ENCODE results near the gene PDE4B. TPM values are rescaled to one million over a fixed set of nuclear protein-coding genes. Genes with fewer than 3 reads are reported as not detected.

Gene PDE4B
- polyA plus RNA-seq, 1 experiment, result 17.6 TPM

DNA sequence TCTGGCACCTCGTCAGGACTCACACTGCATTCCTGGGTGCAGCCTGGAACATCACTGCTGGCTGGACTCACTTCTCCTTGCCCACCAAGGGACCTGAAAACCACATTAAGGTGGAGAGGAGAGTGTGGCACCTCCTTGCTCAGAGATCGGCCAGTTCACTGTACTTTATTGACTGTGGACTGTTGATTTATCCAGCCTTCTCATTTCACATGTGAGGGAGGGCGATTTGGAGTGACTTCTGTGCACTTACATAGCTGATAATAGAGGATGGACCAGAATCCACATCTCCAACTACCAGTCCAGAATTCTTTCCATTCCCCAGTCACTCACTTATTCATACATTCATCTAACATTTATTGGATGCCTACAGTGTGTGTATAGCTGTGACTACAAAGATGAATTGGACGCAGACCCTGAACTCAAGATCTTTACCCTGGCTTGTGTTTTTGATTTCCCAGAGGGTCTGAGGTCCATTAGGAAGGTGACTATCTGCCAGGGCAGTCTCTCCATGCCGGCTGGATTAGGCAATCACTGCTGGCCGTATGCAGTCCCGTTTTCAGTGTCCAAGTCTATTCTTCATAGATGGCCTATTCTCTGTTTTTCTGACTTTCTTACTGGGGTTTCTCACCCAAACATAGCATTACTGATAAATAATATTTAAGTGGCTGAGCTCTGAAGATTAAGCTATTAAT lies 507.7 kb downstream of the PDE4B start:
- no peak overlapping the region for H3K4me3 ChIP-seq (ENCODE audit: low read depth, low read length)
- POLR2A ChIA-PET, result interaction anchor here (1.1 kb wide), 1 partner anchor 31 kb away, joined by 4 read pairs; no protein-coding TSS in a partner anchor
- no peak for DNase-seq (ENCODE audit: low read depth, low spot score)

DNA sequence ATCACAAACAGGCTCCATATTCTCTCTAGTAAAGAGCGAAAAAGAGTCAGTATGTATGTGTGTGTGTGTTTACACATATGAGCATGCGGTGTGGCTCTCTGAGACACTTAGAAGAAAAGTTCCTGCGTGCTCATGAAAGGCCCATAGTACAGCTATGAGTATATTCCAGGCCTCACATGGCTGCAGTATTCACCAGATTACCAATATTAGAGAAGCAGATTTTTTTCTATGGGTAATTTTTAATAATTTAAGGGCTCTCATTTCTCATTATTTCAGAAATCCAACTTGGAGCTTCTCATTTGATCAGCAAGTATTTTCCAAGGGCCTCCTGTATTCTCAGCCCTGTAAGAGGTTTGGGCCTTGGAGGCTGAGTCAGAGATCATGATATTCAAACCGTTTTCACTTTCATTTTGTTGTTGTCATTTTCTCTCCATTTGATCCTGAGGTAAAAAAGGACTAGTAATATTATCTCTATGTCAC lies 508.3 kb downstream of the PDE4B start:
- no peaks in the 10 kb centered on the region for H3K27me3 ChIP-seq (ENCODE audit: control insufficient read depth, insufficient read depth, low read length)
- TF ChIP-seq, protein P1, sequence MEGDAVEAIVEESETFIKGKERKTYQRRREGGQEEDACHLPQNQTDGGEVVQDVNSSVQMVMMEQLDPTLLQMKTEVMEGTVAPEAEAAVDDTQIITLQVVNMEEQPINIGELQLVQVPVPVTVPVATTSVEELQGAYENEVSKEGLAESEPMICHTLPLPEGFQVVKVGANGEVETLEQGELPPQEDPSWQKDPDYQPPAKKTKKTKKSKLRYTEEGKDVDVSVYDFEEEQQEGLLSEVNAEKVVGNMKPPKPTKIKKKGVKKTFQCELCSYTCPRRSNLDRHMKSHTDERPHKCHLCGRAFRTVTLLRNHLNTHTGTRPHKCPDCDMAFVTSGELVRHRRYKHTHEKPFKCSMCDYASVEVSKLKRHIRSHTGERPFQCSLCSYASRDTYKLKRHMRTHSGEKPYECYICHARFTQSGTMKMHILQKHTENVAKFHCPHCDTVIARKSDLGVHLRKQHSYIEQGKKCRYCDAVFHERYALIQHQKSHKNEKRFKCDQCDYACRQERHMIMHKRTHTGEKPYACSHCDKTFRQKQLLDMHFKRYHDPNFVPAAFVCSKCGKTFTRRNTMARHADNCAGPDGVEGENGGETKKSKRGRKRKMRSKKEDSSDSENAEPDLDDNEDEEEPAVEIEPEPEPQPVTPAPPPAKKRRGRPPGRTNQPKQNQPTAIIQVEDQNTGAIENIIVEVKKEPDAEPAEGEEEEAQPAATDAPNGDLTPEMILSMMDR (IDR thresholded peaks at IDR 0.05; ENCODE audit: low read depth, low read length), result no peak
- ChIA-PET POLR2A (interaction anchor here (1.1 kb wide), 1 partner anchor 31 kb away, joined by 4 read pairs; no protein-coding TSS in a partner anchor), CTCF (interaction anchor here (0.6 to 2.2 kb wide), 6 partner anchors 13 to 317 kb away, joined by 3 to 8 read pairs (median 3); no protein-coding TSS in a partner anchor)
- H3K27ac ChIP-seq (ENCODE audit: low read depth, low read length), result no peak overlapping the region
- no peak overlapping the region for H3K4me3 ChIP-seq (ENCODE audit: low read depth, low read length)
- DNase-seq (ENCODE audit: low read depth, low spot score), result no peak
- H3K9me3 ChIP-seq (ENCODE audit: control insufficient read depth, insufficient read depth, low read length), result no peaks in the 10 kb centered on the region

More for the DNA sequence above, 507.7 kb downstream of the PDE4B start:
- Histone ChIP-seq H3K27me3 (ENCODE audit: control insufficient read depth, insufficient read depth, low read length) (no peaks in the 10 kb centered on the region), H3K27ac (ENCODE audit: low read depth, low read length) (no peak overlapping the region), H3K9me3 (ENCODE audit: control insufficient read depth, insufficient read depth, low read length) (no peaks in the 10 kb centered on the region)
- TF ChIP-seq, protein P1 (IDR thresholded peaks at IDR 0.05; ENCODE audit: low read depth, low read length), result no peak
- CTCF ChIA-PET, result interaction anchor here (0.9 to 2.2 kb wide), 3 partner anchors 32 to 146 kb away, joined by 3 to 8 read pairs (median 3); no protein-coding TSS in a partner anchor

DNA sequence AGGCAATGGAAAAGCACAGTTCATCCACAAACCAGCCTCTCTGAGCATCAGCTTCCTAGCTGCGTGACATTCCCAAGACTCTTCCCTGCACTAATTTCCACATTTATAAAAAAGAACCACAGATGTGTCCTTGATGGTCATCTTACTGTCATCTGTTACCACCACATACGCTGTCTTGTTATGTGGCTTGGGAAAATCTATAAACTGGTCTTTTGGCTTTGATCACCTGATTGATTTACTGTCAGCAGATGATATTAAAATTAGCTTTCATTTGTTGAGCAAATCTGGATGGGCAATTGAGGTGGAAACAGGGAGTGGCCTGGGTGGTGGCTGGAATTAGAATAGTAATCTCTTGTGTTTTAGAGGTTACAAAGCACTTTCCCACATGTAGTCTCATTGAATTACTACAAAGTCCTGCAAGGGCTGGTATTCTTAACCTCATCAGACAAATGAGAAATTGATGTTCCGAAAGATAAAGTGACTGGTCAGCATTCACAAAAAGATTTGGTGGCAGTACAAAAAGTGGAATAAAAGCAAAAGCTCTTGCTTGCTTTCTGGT lies 509.6 kb downstream of the PDE4B start:
- TF ChIP-seq, protein P1 (IDR thresholded peaks at IDR 0.05; ENCODE audit: low read depth, low read length), result no peak
- no peak overlapping the region for H3K4me3 ChIP-seq (ENCODE audit: low read depth, low read length)
- CTCF ChIA-PET, result interaction anchor here (1.4 to 2.2 kb wide), 2 partner anchors 30 to 201 kb away, joined by 3 to 8 read pairs; no protein-coding TSS in a partner anchor
- DNase-seq (ENCODE audit: low read depth, low spot score), result no peak
- no peaks in the 10 kb centered on the region for H3K9me3 ChIP-seq (ENCODE audit: control insufficient read depth, insufficient read depth, low read length)
- POLR2A ChIA-PET, result no interaction called here
- H3K27me3 ChIP-seq (ENCODE audit: control insufficient read depth, insufficient read depth, low read length), result no peaks in the 10 kb centered on the region
- no peak overlapping the region for H3K27ac ChIP-seq (ENCODE audit: low read depth, low read length)

DNA sequence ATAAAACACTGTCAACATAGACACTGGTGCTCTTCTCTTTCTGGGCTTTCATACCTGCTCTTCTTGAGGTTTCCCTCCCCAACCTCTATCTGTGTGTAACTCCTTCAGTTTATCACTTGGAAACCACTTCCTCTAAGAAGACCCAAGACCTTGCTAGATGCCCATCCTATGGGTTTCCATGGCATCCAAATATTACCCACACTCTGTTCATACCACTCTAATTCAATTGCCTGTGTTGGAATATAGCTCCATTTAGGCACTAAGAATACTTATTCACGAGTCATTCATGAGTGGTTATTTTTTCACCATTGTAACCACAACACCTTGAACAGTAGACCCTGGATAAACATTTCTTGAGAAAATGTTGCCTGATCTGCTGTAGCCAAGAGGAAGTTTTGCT lies 510.1 kb downstream of the PDE4B start:
- no peaks in the 10 kb centered on the region for H3K9me3 ChIP-seq (ENCODE audit: control insufficient read depth, insufficient read depth, low read length)

More for the DNA sequence above, 510.1 kb downstream of the PDE4B start:
- ChIA-PET CTCF (interaction anchor here (0.9 to 1.4 kb wide), 2 partner anchors 201 kb away, joined by 3 read pairs; no protein-coding TSS in a partner anchor), POLR2A (no interaction called here)
- no peak for DNase-seq (ENCODE audit: low read depth, low spot score)
- H3K4me3 ChIP-seq (ENCODE audit: low read depth, low read length), result no peak overlapping the region
- TF ChIP-seq, protein P1 (IDR thresholded peaks at IDR 0.05; ENCODE audit: low read depth, low read length), result no peak
- no peak overlapping the region for H3K27ac ChIP-seq (ENCODE audit: low read depth, low read length)
- H3K27me3 ChIP-seq (ENCODE audit: control insufficient read depth, insufficient read depth, low read length), result no peaks in the 10 kb centered on the region
